Measurements from ENCODE around the gene ASCL5.

- no peak for TF ChIP-seq POLR2A (IDR thresholded peaks at IDR 0.05; ENCODE audit: low read depth, low read length)
- TF ChIP-seq TAF1 (IDR thresholded peaks at IDR 0.05; ENCODE audit: borderline replicate concordance, low read depth, low read length) = no peak
- no peak for TF ChIP-seq POLR2AphosphoS5 (IDR thresholded peaks at IDR 0.05; ENCODE audit: low read depth, low read length)
Observed at GRCh38 chr1:201115390-201115937, 11.5 kb downstream of the ASCL5 start.
